CD8-positive, alpha-beta memory T cell (primary cell): ENCODE data around the gene PITPNC1. TPM values are rescaled to one million over a fixed set of nuclear protein-coding genes. Genes with fewer than 3 reads are reported as not detected.
A peak's percentile ranks its signal among the peaks of the same experiment; 100 is the strongest.

Source experiments
- CTCF ChIA-PET: fragments of 350-600 bp; sonication (Branson Sonifier 250); formaldehyde crosslinking; loops from one replicate; lab custom pipeline; 2021; ENCODE audit warnings: antibody characterized with exemption; lab: Charles Lee
- POLR2A ChIA-PET: fragments of 350-600 bp; sonication (Branson Sonifier 250); formaldehyde crosslinking; loops from one replicate; lab custom pipeline; 2021; ENCODE audit warnings: antibody characterized with exemption; lab: Charles Lee
- DNase-seq, 5 donors: peaks; one replicate each; pipeline versions ENCODE4 v3.0.0 to v3.0.0-alpha.2; 2020 to 2022; ENCODE audit warnings: mixed read lengths in 1 of 5
- H3K27ac ChIP-seq: one replicate; pipeline ENCODE4 v1.7.0; 2013; ENCODE audit warnings: low read depth, mild to moderate bottlenecking, low read length, moderate library complexity
- H3K27me3 ChIP-seq: 2 replicates; pipeline ENCODE4 v1.7.0; 2013; ENCODE audit warnings: low read length, mild to moderate bottlenecking; ENCODE audit not compliant: insufficient read depth, poor library complexity, severe bottlenecking
- H3K36me3 ChIP-seq: 2 replicates; pipeline ENCODE4 v1.7.0; 2013; ENCODE audit warnings: mild to moderate bottlenecking, low read length, moderate library complexity; ENCODE audit not compliant: insufficient read depth
- H3K4me1 ChIP-seq: 2 replicates; pipeline ENCODE4 v1.7.0; 2013; ENCODE audit warnings: mild to moderate bottlenecking, low read length, moderate library complexity; ENCODE audit not compliant: insufficient read depth
- H3K4me3 ChIP-seq: 2 replicates; pipeline ENCODE4 v1.7.0; 2013; ENCODE audit warnings: mild to moderate bottlenecking, low read length
- H3K9me3 ChIP-seq: 2 replicates; pipeline ENCODE4 v1.7.0; 2013; ENCODE audit warnings: mild to moderate bottlenecking, low read length
- H3K27ac Mint-ChIP-seq, 8 donors: one replicate each; pipeline ENCODE4 v1.8.0; 2020 to 2021; ENCODE audit warnings: mixed read lengths in 8 of 8, mild to moderate bottlenecking in 6 of 8, inconsistent platforms in 3 of 8, moderate library complexity in 3 of 8
- H3K27me3 Mint-ChIP-seq, 2 donors: one replicate each; pipeline ENCODE4 v1.8.0; 2020 to 2021; ENCODE audit warnings: mixed read lengths in 2 of 2, mild to moderate bottlenecking in 1 of 2, moderate library complexity in 1 of 2
- H3K36me3 Mint-ChIP-seq, 3 donors: one replicate each; pipeline ENCODE4 v1.8.0; 2020 to 2021; ENCODE audit warnings: mixed read lengths in 3 of 3, inconsistent platforms in 1 of 3, mild to moderate bottlenecking in 1 of 3
- H3K4me1 Mint-ChIP-seq, 3 donors: one replicate each; pipeline ENCODE4 v1.8.0; 2020 to 2021; ENCODE audit warnings: mixed read lengths in 3 of 3, inconsistent platforms in 1 of 3, mild to moderate bottlenecking in 1 of 3
- H3K4me3 Mint-ChIP-seq, 7 donors: one replicate each; pipeline ENCODE4 v1.8.0; 2020 to 2021; ENCODE audit warnings: mixed read lengths in 7 of 7, mild to moderate bottlenecking in 6 of 7, moderate library complexity in 4 of 7, inconsistent platforms in 2 of 7
- H3K9me3 Mint-ChIP-seq, 5 donors: one replicate each; pipeline ENCODE4 v1.8.0; 2020 to 2022; ENCODE audit warnings: mixed read lengths in 5 of 5, mild to moderate bottlenecking in 3 of 5, moderate library complexity in 2 of 5, inconsistent platforms in 1 of 5
- polyA plus RNA-seq: library from polyadenylated mRNA; unstranded; fragments of 300-500 nt; fragmentation: Illumina TruSeq; gene quantifications from one replicate; pipeline ENCODE4 v1.2.3, GENCODE V29; 2021
- total RNA-seq, 2 experiments: library from RNA; stranded (reverse); gene quantifications; one replicate each; pipeline ENCODE4 v1.2.3, GENCODE V29; 2021

PITPNC1 gene
- total and polyA plus RNA-seq, 3 experiments from 2014 or later = 43.1 to 163 (median 45.1) TPM

- Mint-ChIP-seq H3K9me3 (peaks cover 5 to 12% (median 8%) of the 10 kb centered on the region in 5 donors), H3K27me3 (no peaks in the 10 kb centered on the region), H3K36me3 (peaks cover 11 to 30% (median 23%) of the 10 kb centered on the region in 3 donors), H3K4me1 (peaks cover 69 to 92% (median 78%) of the 10 kb centered on the region in 3 donors), H3K4me3 (peak overlapping the region in 6 of 7 donors; percentile 38 to 81 (median 78)), H3K27ac (peak overlapping the region; percentile 80 to 96 (median 93))
- Histone ChIP-seq H3K36me3 (no peaks in the 10 kb centered on the region), H3K27me3 (no peaks in the 10 kb centered on the region), H3K9me3 (no peaks in the 10 kb centered on the region), H3K4me3 (no peak overlapping the region), H3K27ac (no peak overlapping the region), H3K4me1 (peaks cover 59% of the 10 kb centered on the region)
- CTCF ChIA-PET = interaction anchor here (0.9 to 2.7 kb wide), 6 partner anchors 8 to 83 kb away, joined by 3 to 21 read pairs (median 4); no protein-coding TSS in a partner anchor
- POLR2A ChIA-PET = no interaction called here
- DNase-seq = no peak
Observed at GRCh38 chr17:67461228-67461780, 84.2 kb downstream of the PITPNC1 start.

- H3K9me3 ChIP-seq = no peaks in the 10 kb centered on the region
- no peak overlapping the region for H3K4me3 ChIP-seq
- Mint-ChIP-seq H3K27me3 (no peaks in the 10 kb centered on the region), H3K36me3 (peaks cover 11 to 30% (median 23%) of the 10 kb centered on the region in 3 donors), H3K9me3 (peaks cover 5 to 12% (median 8%) of the 10 kb centered on the region in 5 donors), H3K4me1 (peaks cover 69 to 92% (median 78%) of the 10 kb centered on the region in 3 donors), H3K4me3 (peak overlapping the region in 6 of 7 donors; percentile 38 to 81 (median 78)), H3K27ac (peak overlapping the region; percentile 80 to 96 (median 93))
- CTCF ChIA-PET = interaction anchor here (1.9 to 2.7 kb wide), 3 partner anchors 14 to 84 kb away, joined by 8 to 21 read pairs (median 9); no protein-coding TSS in a partner anchor
- peaks cover 59% of the 10 kb centered on the region for H3K4me1 ChIP-seq
- H3K36me3 ChIP-seq = no peaks in the 10 kb centered on the region
- H3K27me3 ChIP-seq = no peaks in the 10 kb centered on the region
- H3K27ac ChIP-seq = no peak overlapping the region
- no peak for DNase-seq
- POLR2A ChIA-PET = interaction anchor here (0.6 to 2.0 kb wide), 4 partner anchors 10 to 24 kb away, joined by 3 to 5 read pairs (median 4); no protein-coding TSS in a partner anchor
Observed at GRCh38 chr17:67461876-67462275, 84.8 kb downstream of the PITPNC1 start.

- Histone ChIP-seq H3K36me3 (no peaks in the 10 kb centered on the region), H3K27me3 (no peaks in the 10 kb centered on the region), H3K27ac (no peak overlapping the region), H3K4me3 (no peak overlapping the region), H3K4me1 (peaks cover 85% of the 10 kb centered on the region), H3K9me3 (no peaks in the 10 kb centered on the region)
- POLR2A ChIA-PET = interaction anchor here (0.8 to 1.5 kb wide), 2 partner anchors 9 to 13 kb away, joined by 4 to 5 read pairs; no protein-coding TSS in a partner anchor
- Mint-ChIP-seq H3K4me3 (peak overlapping the region in 5 of 7 donors; percentile 8 to 52 (median 33)), H3K9me3 (no peaks in the 10 kb centered on the region), H3K27ac (peak overlapping the region; percentile 10 to 87 (median 80)), H3K36me3 (peaks cover 0 to 10% (median 2%) of the 10 kb centered on the region in 3 donors), H3K27me3 (no peaks in the 10 kb centered on the region), H3K4me1 (peaks cover 66 to 90% (median 78%) of the 10 kb centered on the region in 3 donors)
- CTCF ChIA-PET = interaction anchor here (1.2 to 2.9 kb wide), 5 partner anchors 9 to 91 kb away, joined by 3 to 14 read pairs (median 5); no protein-coding TSS in a partner anchor
- DNase-seq = no peak
Observed at GRCh38 chr17:67466251-67466796, 89.2 kb downstream of the PITPNC1 start.

GRCh38 chr17:67467500-67468455 is 90.7 kb downstream of the PITPNC1 start:
- Mint-ChIP-seq H3K4me1 (peaks cover 63 to 88% (median 72%) of the 10 kb centered on the region in 3 donors), H3K9me3 (no peaks in the 10 kb centered on the region), H3K4me3 (peak overlapping the region in 6 of 7 donors; percentile 2 to 75 (median 68)), H3K36me3 (peaks cover 3 to 8% (median 4%) of the 10 kb centered on the region in 3 donors), H3K27ac (peak overlapping the region; percentile 75 to 98 (median 88)), H3K27me3 (no peaks in the 10 kb centered on the region)
- ChIA-PET CTCF (interaction anchor here (1.0 to 2.4 kb wide), 5 partner anchors 27 to 93 kb away, joined by 3 to 6 read pairs (median 5); no protein-coding TSS in a partner anchor), POLR2A (interaction anchor here (0.7 to 1.5 kb wide), 4 partner anchors 21 to 90 kb away, joined by 3 to 5 read pairs (median 3); partner anchors contain the start of gene PITPNC1)
- Histone ChIP-seq H3K4me3 (no peak overlapping the region), H3K27me3 (no peaks in the 10 kb centered on the region), H3K9me3 (no peaks in the 10 kb centered on the region), H3K36me3 (no peaks in the 10 kb centered on the region), H3K4me1 (peaks cover 75% of the 10 kb centered on the region), H3K27ac (no peak overlapping the region)
- DNase-seq = no peak

GRCh38 chr17:67469208-67469980 is 92.3 kb downstream of the PITPNC1 start:
- Mint-ChIP-seq H3K4me1 (peaks cover 60 to 86% (median 69%) of the 10 kb centered on the region in 3 donors), H3K4me3 (peak overlapping the region; percentile 2 to 85 (median 77)), H3K9me3 (no peaks in the 10 kb centered on the region), H3K27me3 (no peaks in the 10 kb centered on the region), H3K27ac (peak overlapping the region; percentile 52 to 99 (median 88)), H3K36me3 (peaks cover 3 to 4% (median 4%) of the 10 kb centered on the region in 3 donors)
- ChIA-PET CTCF (interaction anchor here (0.8 to 2.0 kb wide), 8 partner anchors 8 to 91 kb away, joined by 3 to 17 read pairs (median 4); no protein-coding TSS in a partner anchor), POLR2A (interaction anchor here (0.6 to 2.3 kb wide), 9 partner anchors 10 to 91 kb away, joined by 3 to 16 read pairs (median 3); no protein-coding TSS in a partner anchor)
- Histone ChIP-seq H3K36me3 (no peaks in the 10 kb centered on the region), H3K27me3 (no peaks in the 10 kb centered on the region), H3K4me3 (peak overlapping the region; percentile 33), H3K4me1 (peaks cover 69% of the 10 kb centered on the region), H3K27ac (no peak overlapping the region), H3K9me3 (no peaks in the 10 kb centered on the region)
- peak in 2 of 5 donors; percentile 34 to 65 for DNase-seq

- H3K4me1 ChIP-seq = peaks cover 69% of the 10 kb centered on the region
- H3K4me1 Mint-ChIP-seq = peaks cover 64 to 86% (median 72%) of the 10 kb centered on the region in 3 donors
- H3K36me3 Mint-ChIP-seq = peaks cover 3 to 4% (median 3%) of the 10 kb centered on the region in 3 donors
- no peaks in the 10 kb centered on the region for H3K9me3 ChIP-seq
- no peaks in the 10 kb centered on the region for H3K9me3 Mint-ChIP-seq
- H3K27ac ChIP-seq = no peak overlapping the region
- no peaks in the 10 kb centered on the region for H3K36me3 ChIP-seq
- POLR2A ChIA-PET = interaction anchor here (0.6 to 2.3 kb wide), 7 partner anchors 10 to 92 kb away, joined by 3 to 16 read pairs (median 3); no protein-coding TSS in a partner anchor
- CTCF ChIA-PET = interaction anchor here (0.8 to 2.0 kb wide), 5 partner anchors 13 to 91 kb away, joined by 3 to 17 read pairs (median 6); no protein-coding TSS in a partner anchor
- H3K4me3 ChIP-seq = no peak overlapping the region
- H3K27me3 Mint-ChIP-seq = no peaks in the 10 kb centered on the region
- H3K27me3 ChIP-seq = no peaks in the 10 kb centered on the region
- no peak for DNase-seq
- peak overlapping the region; percentile 3 to 87 (median 80) for H3K27ac Mint-ChIP-seq
- peak overlapping the region in 5 of 7 donors; percentile 0 to 57 (median 1) for H3K4me3 Mint-ChIP-seq
Observed at GRCh38 chr17:67470163-67470562, 93.1 kb downstream of the PITPNC1 start.
